ENCODE data around the gene UCN2. TPM values are rescaled to one million over a fixed set of nuclear protein-coding genes. Genes with fewer than 3 reads are reported as not detected.
A peak's percentile ranks its signal among the peaks of the same experiment; 100 is the strongest.

UCN2 gene
- total RNA-seq, 6 experiments from 2014 or later: 4.3 to 6.4 (median 5.0) TPM

DNA sequence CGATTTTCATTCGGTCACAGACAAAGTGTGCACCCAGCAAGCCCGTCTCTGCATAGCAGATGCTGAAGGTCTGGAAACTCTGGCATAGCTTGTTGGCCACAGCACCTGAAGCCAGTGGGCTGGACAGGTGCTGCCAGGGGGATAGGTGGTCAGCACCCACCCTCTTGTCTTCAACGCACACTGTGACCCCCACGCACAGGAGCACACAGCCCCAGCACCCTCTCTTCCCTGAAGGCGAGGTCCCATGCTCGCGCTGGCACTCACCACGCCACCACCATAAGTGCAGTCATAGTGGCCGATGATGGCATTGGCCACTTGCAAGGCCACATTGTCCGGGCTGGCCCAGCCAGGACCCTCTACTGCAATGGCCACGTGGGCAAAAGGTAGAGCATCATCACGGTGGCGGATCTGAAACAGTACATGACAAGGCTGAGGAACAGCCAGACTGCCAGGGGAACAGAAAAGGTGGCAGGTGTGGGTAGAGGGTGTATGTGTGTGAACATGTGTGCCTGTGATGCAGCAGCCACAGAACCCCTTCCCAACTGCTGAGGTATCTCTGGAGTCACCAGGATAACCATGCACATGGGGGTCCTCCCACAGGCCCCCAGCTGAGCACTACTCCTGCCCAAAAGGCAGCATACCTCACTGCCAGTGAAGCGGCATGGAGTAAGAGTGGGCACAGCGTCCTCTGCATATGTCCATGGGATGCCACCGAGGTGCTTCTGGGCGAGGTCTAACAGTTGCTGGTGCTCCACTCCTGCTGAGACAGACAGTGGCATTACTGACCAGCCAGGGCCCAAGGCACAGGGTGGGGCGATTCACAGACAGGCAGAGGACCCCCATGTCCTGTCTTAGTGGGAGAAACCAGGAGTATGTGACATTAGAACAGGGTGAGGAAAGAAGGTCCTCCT, 37.4 kb upstream of the UCN2 start:
- Mint-ChIP-seq H3K4me3 (no peak overlapping the region), H3K27me3 (ENCODE audit: insufficient read depth) (peaks cover 2% of the 10 kb centered on the region), H3K4me1 (ENCODE audit: low read depth) (peaks cover 51% of the 10 kb centered on the region), H3K9me3 (no peaks in the 10 kb centered on the region), H3K27ac (peak overlapping the region; percentile 93; the same call in 1 of the 2 replicates), H3K36me3 (ENCODE audit: low read depth) (peaks cover 36% of the 10 kb centered on the region)
- no peak for DNase-seq
- TF ChIP-seq CTCF (IDR thresholded peaks at IDR 0.05): no peak

GRCh38 chr3:48599509-48600285, 36.1 kb upstream of the UCN2 start:
- peak overlapping the region; percentile 82 for H3K4me3 Mint-ChIP-seq

DNA sequence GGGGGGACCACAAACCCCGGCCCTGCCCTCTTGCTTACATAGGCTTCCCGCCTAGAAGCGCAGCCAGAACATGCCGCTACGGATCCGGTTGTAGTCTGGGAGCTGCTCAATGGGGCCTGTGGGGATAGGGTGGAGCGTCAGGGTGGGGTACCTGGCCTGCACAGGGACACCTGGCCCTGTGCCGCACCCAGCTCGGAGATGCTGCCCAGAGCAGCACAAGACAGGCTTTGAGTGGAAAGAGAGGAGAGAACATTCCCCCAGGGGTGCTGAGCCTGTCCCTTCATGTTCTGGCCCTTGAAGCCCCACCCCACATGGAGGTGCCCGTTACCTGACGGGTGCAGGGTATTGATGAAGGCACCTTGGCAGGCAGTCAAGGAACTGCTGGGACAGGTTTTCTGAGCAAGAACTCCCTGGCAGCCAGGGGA, 35.5 kb upstream of the UCN2 start:
- H3K4me1 Mint-ChIP-seq (ENCODE audit: low read depth): peaks cover 64% of the 10 kb centered on the region
- peaks cover 2% of the 10 kb centered on the region for H3K27me3 Mint-ChIP-seq (ENCODE audit: insufficient read depth)
- H3K9me3 Mint-ChIP-seq: no peaks in the 10 kb centered on the region
- peaks cover 36% of the 10 kb centered on the region for H3K36me3 Mint-ChIP-seq (ENCODE audit: low read depth)
- H3K27ac Mint-ChIP-seq: peak overlapping the region; percentile 93
- TF ChIP-seq CTCF (IDR thresholded peaks at IDR 0.05): no peak
- peak overlapping the region; percentile 82 for H3K4me3 Mint-ChIP-seq
- DNase-seq: no peak

More at GRCh38 chr3:48599509-48600285, 36.1 kb upstream of the UCN2 start:
- peaks cover 36% of the 10 kb centered on the region for H3K36me3 Mint-ChIP-seq (ENCODE audit: low read depth)
- no peaks in the 10 kb centered on the region for H3K9me3 Mint-ChIP-seq
- H3K27me3 Mint-ChIP-seq (ENCODE audit: insufficient read depth): peaks cover 2% of the 10 kb centered on the region
- H3K4me1 Mint-ChIP-seq (ENCODE audit: low read depth): peaks cover 58% of the 10 kb centered on the region
- peak overlapping the region; percentile 93 for H3K27ac Mint-ChIP-seq
- no peak for DNase-seq
- TF ChIP-seq CTCF (IDR thresholded peaks at IDR 0.05): no peak

DNA sequence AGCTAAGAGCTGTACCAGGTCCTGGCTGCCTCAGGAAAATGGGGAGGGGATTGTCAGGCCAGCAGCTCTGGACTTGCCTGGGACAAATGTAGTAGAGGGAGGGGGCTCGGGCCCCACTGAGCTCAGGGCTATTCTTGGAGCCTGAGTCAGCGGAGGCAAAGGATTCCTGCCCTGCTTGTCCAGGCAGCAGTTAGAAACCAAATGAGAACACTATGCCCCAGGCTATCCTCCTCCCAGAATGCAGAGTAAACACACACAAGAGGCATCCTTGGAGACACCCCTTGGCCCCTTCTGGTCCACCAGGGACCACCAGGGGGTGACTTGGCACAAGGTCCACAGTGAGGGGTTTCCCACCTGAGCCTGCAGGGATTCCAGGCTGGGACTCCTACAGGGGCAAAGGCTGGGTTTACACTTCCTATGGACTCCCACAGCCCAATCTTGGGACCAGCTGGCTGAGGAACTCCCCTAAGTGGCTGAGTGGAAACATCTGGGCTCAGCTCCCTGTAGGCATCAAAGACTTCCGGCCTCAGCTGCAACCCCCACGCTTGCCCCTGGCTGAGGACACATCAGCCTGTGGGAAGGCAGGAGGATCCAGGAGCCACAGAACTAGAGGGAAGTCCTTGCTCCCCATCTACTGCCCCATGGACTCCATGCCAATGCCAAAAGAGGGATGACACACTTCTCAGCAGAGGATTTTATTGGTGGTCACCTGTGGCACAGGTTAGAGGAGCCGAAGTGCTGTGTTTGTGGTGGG, 34.9 kb upstream of the UCN2 start:
- H3K4me3 Mint-ChIP-seq: peak overlapping the region; percentile 82
- peak overlapping the region; percentile 93 for H3K27ac Mint-ChIP-seq
- peaks cover 2% of the 10 kb centered on the region for H3K27me3 Mint-ChIP-seq (ENCODE audit: insufficient read depth)
- peak; percentile 98 for DNase-seq
- H3K36me3 Mint-ChIP-seq (ENCODE audit: low read depth): peaks cover 36% of the 10 kb centered on the region
- H3K9me3 Mint-ChIP-seq: no peaks in the 10 kb centered on the region
- peaks cover 70% of the 10 kb centered on the region for H3K4me1 Mint-ChIP-seq (ENCODE audit: low read depth)
- peak; percentile 59 for TF ChIP-seq CTCF (IDR thresholded peaks at IDR 0.05)

GRCh38 chr3:48597408-48597800, 33.8 kb upstream of the UCN2 start:
- Mint-ChIP-seq H3K4me3 (0 out of 2 replicates have a peak overlapping the region, but pooled peaks have one; percentile 34), H3K9me3 (no peaks in the 10 kb centered on the region), H3K27me3 (ENCODE audit: insufficient read depth) (peaks cover 2% of the 10 kb centered on the region), H3K27ac (peak overlapping the region; percentile 93), H3K4me1 (ENCODE audit: low read depth) (peaks cover 80% of the 10 kb centered on the region), H3K36me3 (ENCODE audit: low read depth) (peaks cover 34% of the 10 kb centered on the region)
- no peak for DNase-seq
- no peak for TF ChIP-seq CTCF (IDR thresholded peaks at IDR 0.05)
